ENCODE data around the gene C3orf52. TPM values are rescaled to one million over a fixed set of nuclear protein-coding genes. Genes with fewer than 3 reads are reported as not detected.
A peak's percentile ranks its signal among the peaks of the same experiment; 100 is the strongest.

Gene C3orf52
- total RNA-seq, 5 donors from 2014 or later (not counting 1 experiment from before 2014, with no cell fraction given), result 0.95 to 2.2 (median 1.5) TPM

DNA sequence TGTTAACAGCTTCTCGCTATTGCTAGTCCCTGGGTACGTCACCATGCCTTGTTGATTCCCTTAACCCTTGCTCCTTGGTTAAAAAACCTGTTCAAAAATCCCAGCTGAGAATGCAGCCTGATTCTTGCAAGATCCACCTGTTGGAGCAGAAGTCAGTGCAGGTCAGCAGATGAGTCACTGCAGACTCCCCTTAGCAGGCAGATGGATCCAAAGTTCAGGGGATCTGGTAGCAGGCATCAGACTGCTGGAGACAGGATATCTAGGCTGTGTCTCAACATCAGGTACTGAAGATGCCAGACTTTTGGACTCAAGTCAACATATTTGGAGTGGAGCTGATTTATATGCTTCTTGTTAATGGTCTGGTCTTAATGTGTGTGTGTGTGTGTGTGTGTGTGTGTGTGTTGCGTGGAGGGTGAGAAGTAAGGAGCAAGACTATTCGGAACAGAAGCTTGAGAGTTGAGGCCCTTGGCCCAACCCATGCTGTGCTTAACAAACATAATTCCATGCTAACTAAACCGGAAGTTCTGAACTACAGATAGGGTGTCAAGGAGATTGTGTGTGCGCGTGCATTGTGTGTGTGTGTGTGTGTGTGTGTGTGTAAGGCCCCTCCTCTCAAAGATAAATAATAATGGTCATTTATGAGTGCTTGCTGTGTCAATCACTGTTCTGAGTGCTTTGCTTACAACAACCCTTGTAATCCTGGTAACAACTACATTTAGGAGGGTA is 1.0 kb upstream of the C3orf52 start:
- ATAC-seq (replicated peaks in 1 of 4), result no peak
- Mint-ChIP-seq H3K27ac (peak overlapping the region in 1 of 2 donors; percentile 29), H3K36me3 (no peaks in the 10 kb centered on the region), H3K4me3 (peak overlapping the region; percentile 80 to 82 (median 81)), H3K9me3 (no peaks in the 10 kb centered on the region), H3K4me1 (peaks cover 29 to 42% (median 33%) of the 10 kb centered on the region in 3 donors), H3K27me3 (peaks cover 0 to 18% of the 10 kb centered on the region in 2 donors)
- no peak for DNase-seq
- no peak overlapping the region for H3K27ac ChIP-seq (ENCODE audit: low read length)
- peak overlapping the region in 1 of 2 donors; percentile 72 for H3K4me3 ChIP-seq (ENCODE audit: control insufficient read depth in 1 of 2, extremely low read depth in 1 of 2, low read length in 1 of 2)
- H3K9me3 ChIP-seq, result no peaks in the 10 kb centered on the region
- ChIA-PET POLR2A (no interaction called here), CTCF (interaction anchor here in 1 of 2 donors (0.6 kb wide), 1 partner anchor 42 kb away, joined by 3 read pairs; no protein-coding TSS in a partner anchor)
- H3K4me1 ChIP-seq (ENCODE audit: control insufficient read depth in 1 of 2, extremely low read depth in 1 of 2, insufficient read depth in 2 of 2, low read length in 2 of 2), result peaks cover 15 to 20% of the 10 kb centered on the region in 2 experiments
- no peaks in the 10 kb centered on the region for H3K36me3 ChIP-seq (ENCODE audit: control insufficient read depth in 2 of 2, extremely low read depth in 1 of 2, insufficient read depth in 1 of 2, low read length in 1 of 2)
- WGBS (ENCODE audit: insufficient coverage), result 100% methylated on average over 2 of the region's 7 CpGs
- H3K27me3 ChIP-seq (replicated peaks in 1 of 2; ENCODE audit: control insufficient read depth in 2 of 2, extremely low read depth in 1 of 2, insufficient read depth in 2 of 2, low read length in 1 of 2), result peaks cover 0 to 9% of the 10 kb centered on the region in 2 experiments

DNA sequence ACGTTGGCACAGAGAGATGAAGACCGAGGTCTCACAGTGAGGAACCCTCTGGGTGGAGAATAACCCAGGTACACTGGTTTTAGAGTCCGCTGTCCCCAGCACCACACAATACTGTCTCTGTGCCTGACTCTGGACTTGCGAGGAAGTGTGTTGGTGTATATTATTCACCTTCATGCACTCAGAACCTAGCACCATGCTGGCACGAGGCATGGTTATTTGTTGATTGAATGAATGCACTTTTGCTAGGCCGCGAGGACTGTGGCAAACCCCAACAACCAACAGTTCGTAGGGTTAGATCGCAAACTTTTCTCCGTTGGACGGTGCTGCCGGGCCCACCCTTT is 484 bp upstream of the C3orf52 start:
- 23% methylated on average over 6 of the region's 12 CpGs for WGBS (ENCODE audit: insufficient coverage)
- CTCF ChIA-PET, result no interaction called here
- peak overlapping the region in 1 of 2 donors; percentile 62 for H3K27ac Mint-ChIP-seq

DNA sequence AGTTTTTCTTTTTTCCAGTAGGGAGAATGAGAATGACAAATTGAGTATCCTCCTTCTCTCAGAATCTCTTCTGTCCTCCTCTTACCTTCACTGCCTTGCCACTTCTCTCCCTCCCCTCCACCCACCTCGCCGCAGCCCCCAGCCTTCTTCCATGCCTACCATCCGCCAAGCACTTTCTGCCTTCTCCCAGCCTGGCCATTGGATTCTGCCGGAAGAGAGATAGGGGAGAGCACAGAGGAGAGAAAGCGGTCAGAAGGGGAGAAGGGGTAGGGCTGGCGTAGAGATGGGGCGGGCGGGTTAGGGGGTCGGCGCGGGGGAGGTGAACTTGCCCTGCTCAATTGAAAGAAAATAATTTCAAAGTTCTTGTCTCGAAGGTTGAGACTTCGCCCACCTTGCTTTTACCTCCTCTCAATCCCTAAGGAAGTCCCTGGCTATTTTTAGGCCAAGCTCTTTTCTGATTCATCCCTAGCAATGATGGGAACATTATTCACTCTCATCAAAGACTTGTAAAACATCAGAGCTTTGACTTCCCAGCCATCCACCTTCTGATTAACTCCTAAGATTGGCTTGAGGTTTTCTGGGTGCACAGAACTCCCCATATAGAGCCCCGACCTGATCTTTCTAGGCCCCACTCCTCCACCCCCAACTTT is 811 bp downstream of the C3orf52 start:
- Mint-ChIP-seq H3K9me3 (no peaks in the 10 kb centered on the region), H3K36me3 (no peaks in the 10 kb centered on the region), H3K27me3 (peaks cover 0 to 18% of the 10 kb centered on the region in 2 donors), H3K27ac (peak overlapping the region in 1 of 2 donors; percentile 76), H3K4me3 (peak overlapping the region; percentile 80 to 82 (median 81)), H3K4me1 (peaks cover 30 to 52% (median 42%) of the 10 kb centered on the region in 3 donors)
- ATAC-seq (replicated peaks in 1 of 4), result no peak
- H3K27me3 ChIP-seq (replicated peaks in 1 of 2; ENCODE audit: control insufficient read depth in 2 of 2, extremely low read depth in 1 of 2, insufficient read depth in 2 of 2, low read length in 1 of 2), result peaks cover 0 to 9% of the 10 kb centered on the region in 2 experiments
- H3K9me3 ChIP-seq, result no peaks in the 10 kb centered on the region
- no peaks in the 10 kb centered on the region for H3K36me3 ChIP-seq (ENCODE audit: control insufficient read depth in 2 of 2, extremely low read depth in 1 of 2, insufficient read depth in 1 of 2, low read length in 1 of 2)
- H3K27ac ChIP-seq (ENCODE audit: low read length), result no peak overlapping the region
- POLR2A ChIA-PET, result no interaction called here
- 73% methylated on average over 6 of the region's 14 CpGs for WGBS (ENCODE audit: insufficient coverage)
- DNase-seq, result no peak
- H3K4me3 ChIP-seq (ENCODE audit: control insufficient read depth in 1 of 2, extremely low read depth in 1 of 2, low read length in 1 of 2), result peak overlapping the region; percentile 69 to 72
- H3K4me1 ChIP-seq (ENCODE audit: control insufficient read depth in 1 of 2, extremely low read depth in 1 of 2, insufficient read depth in 2 of 2, low read length in 2 of 2), result peaks cover 21 to 26% of the 10 kb centered on the region in 2 experiments
- CTCF ChIA-PET, result no interaction called here

More for the DNA sequence above, 484 bp upstream of the C3orf52 start:
- no peaks in the 10 kb centered on the region for H3K9me3 Mint-ChIP-seq
- Histone ChIP-seq H3K4me1 (ENCODE audit: control insufficient read depth in 1 of 2, extremely low read depth in 1 of 2, insufficient read depth in 2 of 2, low read length in 2 of 2) (peaks cover 18 to 24% of the 10 kb centered on the region in 2 experiments), H3K27me3 (replicated peaks in 1 of 2; ENCODE audit: control insufficient read depth in 2 of 2, extremely low read depth in 1 of 2, insufficient read depth in 2 of 2, low read length in 1 of 2) (peaks cover 0 to 9% of the 10 kb centered on the region in 2 experiments), H3K36me3 (ENCODE audit: control insufficient read depth in 2 of 2, extremely low read depth in 1 of 2, insufficient read depth in 1 of 2, low read length in 1 of 2) (no peaks in the 10 kb centered on the region), H3K4me3 (ENCODE audit: control insufficient read depth in 1 of 2, extremely low read depth in 1 of 2, low read length in 1 of 2) (peak overlapping the region; percentile 69 to 72), H3K9me3 (no peaks in the 10 kb centered on the region), H3K27ac (ENCODE audit: low read length) (no peak overlapping the region)
- POLR2A ChIA-PET, result no interaction called here
- H3K4me1 Mint-ChIP-seq, result peaks cover 29 to 46% (median 37%) of the 10 kb centered on the region in 3 donors
- H3K4me3 Mint-ChIP-seq, result peak overlapping the region; percentile 80 to 82 (median 81)
- peak in 1 of 35 experiments; percentile 4 for DNase-seq
- no peaks in the 10 kb centered on the region for H3K36me3 Mint-ChIP-seq
- peak in 3 of 4 experiments; percentile 17 to 24 (median 18) for ATAC-seq (replicated peaks in 1 of 4)
- peaks cover 0 to 18% of the 10 kb centered on the region in 2 donors for H3K27me3 Mint-ChIP-seq

- peaks cover 0 to 18% of the 10 kb centered on the region in 2 donors for H3K27me3 Mint-ChIP-seq
- POLR2A ChIA-PET, result no interaction called here
- H3K36me3 Mint-ChIP-seq, result no peaks in the 10 kb centered on the region
- WGBS (ENCODE audit: insufficient coverage), result 94% methylated on average over 4 of the region's 5 CpGs
- H3K4me1 Mint-ChIP-seq, result peaks cover 37 to 58% (median 48%) of the 10 kb centered on the region in 3 donors
- Histone ChIP-seq H3K4me1 (ENCODE audit: control insufficient read depth in 1 of 2, extremely low read depth in 1 of 2, insufficient read depth in 2 of 2, low read length in 2 of 2) (peaks cover 24 to 26% of the 10 kb centered on the region in 2 experiments), H3K9me3 (no peaks in the 10 kb centered on the region), H3K4me3 (ENCODE audit: control insufficient read depth in 1 of 2, extremely low read depth in 1 of 2, low read length in 1 of 2) (no peak overlapping the region), H3K27me3 (replicated peaks in 1 of 2; ENCODE audit: control insufficient read depth in 2 of 2, extremely low read depth in 1 of 2, insufficient read depth in 2 of 2, low read length in 1 of 2) (peaks cover 0 to 9% of the 10 kb centered on the region in 2 experiments), H3K36me3 (ENCODE audit: control insufficient read depth in 2 of 2, extremely low read depth in 1 of 2, insufficient read depth in 1 of 2, low read length in 1 of 2) (no peaks in the 10 kb centered on the region), H3K27ac (ENCODE audit: low read length) (no peak overlapping the region)
- H3K27ac Mint-ChIP-seq, result peak overlapping the region in 1 of 2 donors; percentile 9
- ATAC-seq (replicated peaks in 1 of 4) (no peak), DNase-seq (no peak)
- CTCF ChIA-PET, result interaction anchor here in 1 of 2 donors (0.8 kb wide), 1 partner anchor 43 kb away, joined by 5 read pairs; no protein-coding TSS in a partner anchor
- no peaks in the 10 kb centered on the region for H3K9me3 Mint-ChIP-seq
- H3K4me3 Mint-ChIP-seq, result peak overlapping the region; percentile 80 to 82 (median 81)
Observed at GRCh38 chr3:112087746-112088145, 1.6 kb downstream of the C3orf52 start.

DNA sequence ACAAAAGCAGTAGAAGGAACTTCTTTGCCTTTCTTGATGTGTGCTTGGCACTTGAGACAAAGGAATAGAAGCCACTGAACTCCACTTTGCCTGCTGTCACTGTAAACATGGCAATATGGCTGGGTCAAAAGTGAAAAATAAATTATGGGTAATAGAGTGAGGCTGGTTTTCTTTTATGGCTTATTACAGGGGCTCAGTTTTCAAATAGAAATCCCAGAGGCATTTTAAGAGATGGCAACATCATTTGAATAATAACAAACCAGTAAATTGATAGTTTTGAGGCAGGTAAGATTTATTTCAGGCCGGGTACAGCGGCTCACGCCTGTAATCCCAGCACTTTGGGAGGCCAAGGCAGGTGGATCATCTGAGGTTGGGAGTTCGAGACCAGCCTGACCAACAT is 2.8 kb downstream of the C3orf52 start:
- H3K36me3 Mint-ChIP-seq, result no peaks in the 10 kb centered on the region
- WGBS (ENCODE audit: insufficient coverage), result no CpG with 5 or more reads among the region's 4 CpGs
- H3K9me3 Mint-ChIP-seq, result no peaks in the 10 kb centered on the region
- no peak for ATAC-seq (replicated peaks in 1 of 4)
- H3K4me1 ChIP-seq (ENCODE audit: control insufficient read depth in 1 of 2, extremely low read depth in 1 of 2, insufficient read depth in 2 of 2, low read length in 2 of 2), result peaks cover 23 to 28% of the 10 kb centered on the region in 2 experiments
- ChIA-PET POLR2A (no interaction called here), CTCF (interaction anchor here (0.6 to 1.0 kb wide), 2 partner anchors 23 to 518 kb away, joined by 3 read pairs; no protein-coding TSS in a partner anchor)
- no peak overlapping the region for H3K27ac Mint-ChIP-seq
- peaks cover 42 to 65% (median 55%) of the 10 kb centered on the region in 3 donors for H3K4me1 Mint-ChIP-seq
- H3K9me3 ChIP-seq, result no peaks in the 10 kb centered on the region
- no peak overlapping the region for H3K4me3 ChIP-seq (ENCODE audit: control insufficient read depth in 1 of 2, extremely low read depth in 1 of 2, low read length in 1 of 2)
- H3K27ac ChIP-seq (ENCODE audit: low read length), result no peak overlapping the region
- H3K27me3 ChIP-seq (replicated peaks in 1 of 2; ENCODE audit: control insufficient read depth in 2 of 2, extremely low read depth in 1 of 2, insufficient read depth in 2 of 2, low read length in 1 of 2), result peaks cover 0 to 9% of the 10 kb centered on the region in 2 experiments
- H3K27me3 Mint-ChIP-seq, result peaks cover 0 to 18% of the 10 kb centered on the region in 2 donors
- no peaks in the 10 kb centered on the region for H3K36me3 ChIP-seq (ENCODE audit: control insufficient read depth in 2 of 2, extremely low read depth in 1 of 2, insufficient read depth in 1 of 2, low read length in 1 of 2)
- no peak for DNase-seq
- no peak overlapping the region for H3K4me3 Mint-ChIP-seq
